Prostate gland (tissue), 2 donors: ENCODE measurements around the gene TMEM263.

Experiments
- POLR2A ChIP-seq: fragments of 450-650 bp; IDR thresholded peaks from one replicate; pipeline ENCODE4 v1.6.1; 2016; ENCODE audit warnings: antibody characterized with exemption, mild to moderate bottlenecking
- POLR2AphosphoS5 ChIP-seq: sonication (generic); formaldehyde crosslinking; IDR thresholded peaks from one replicate; pipeline ENCODE4 v1.6.1; 2017; ENCODE audit warnings: antibody characterized with exemption
- TF ChIP-seq, protein P1 (sequence below), 4 experiments: fragments of 200-600 bp in 2 of 4; fragments of 450-650 bp in 2 of 4; sonication (generic) in 2 of 4; IDR thresholded peaks; 1 replicate in 3 of 4; 2 replicates in 1 of 4; pipeline ENCODE4 v1.5.1; 2016 to 2019; ENCODE audit warnings: antibody characterized with exemption in 4 of 4, mild to moderate bottlenecking in 2 of 4, moderate library complexity in 2 of 4

DNA sequence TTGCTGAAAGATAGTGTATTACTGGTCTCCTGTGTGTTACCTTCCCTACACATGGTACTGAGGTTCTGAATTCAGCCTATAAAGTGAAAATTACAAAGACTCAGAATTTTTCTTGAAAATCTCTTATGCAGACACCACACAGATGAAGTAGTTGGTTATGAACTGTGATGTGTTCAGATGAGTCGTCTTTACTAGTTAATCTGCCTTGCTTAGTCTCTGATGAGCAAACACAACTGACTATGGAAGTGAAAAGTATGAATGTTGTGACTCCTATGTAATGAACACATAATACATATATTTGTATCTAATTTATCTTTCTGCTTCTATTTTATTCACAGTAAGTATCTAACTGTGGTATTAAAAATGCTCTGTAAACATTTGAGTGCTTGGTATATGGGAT, 26.5 kb downstream of the TMEM263 start:
- TF ChIP-seq, protein P1, sequence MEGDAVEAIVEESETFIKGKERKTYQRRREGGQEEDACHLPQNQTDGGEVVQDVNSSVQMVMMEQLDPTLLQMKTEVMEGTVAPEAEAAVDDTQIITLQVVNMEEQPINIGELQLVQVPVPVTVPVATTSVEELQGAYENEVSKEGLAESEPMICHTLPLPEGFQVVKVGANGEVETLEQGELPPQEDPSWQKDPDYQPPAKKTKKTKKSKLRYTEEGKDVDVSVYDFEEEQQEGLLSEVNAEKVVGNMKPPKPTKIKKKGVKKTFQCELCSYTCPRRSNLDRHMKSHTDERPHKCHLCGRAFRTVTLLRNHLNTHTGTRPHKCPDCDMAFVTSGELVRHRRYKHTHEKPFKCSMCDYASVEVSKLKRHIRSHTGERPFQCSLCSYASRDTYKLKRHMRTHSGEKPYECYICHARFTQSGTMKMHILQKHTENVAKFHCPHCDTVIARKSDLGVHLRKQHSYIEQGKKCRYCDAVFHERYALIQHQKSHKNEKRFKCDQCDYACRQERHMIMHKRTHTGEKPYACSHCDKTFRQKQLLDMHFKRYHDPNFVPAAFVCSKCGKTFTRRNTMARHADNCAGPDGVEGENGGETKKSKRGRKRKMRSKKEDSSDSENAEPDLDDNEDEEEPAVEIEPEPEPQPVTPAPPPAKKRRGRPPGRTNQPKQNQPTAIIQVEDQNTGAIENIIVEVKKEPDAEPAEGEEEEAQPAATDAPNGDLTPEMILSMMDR (IDR thresholded peaks at IDR 0.05), result no peak
- TF ChIP-seq POLR2AphosphoS5 (no peak), POLR2A (no peak)
